ENCODE data around the gene GDPD5. TPM values are rescaled to one million over a fixed set of nuclear protein-coding genes. Genes with fewer than 3 reads are reported as not detected.

Gene GDPD5
- total and polyA plus RNA-seq, 10 of the 15 experiments (the other 5 are each of a cell fraction or from before 2014, with no cell fraction given), result 0.10 to 30.0 (median 6.7) TPM

GRCh38 chr11:75509020-75509720, 16.6 kb downstream of the GDPD5 start:
- in situ Hi-C loops (cut with MboI) (no loop called here), intact Hi-C loops (cut with micrococcal nuclease; ENCODE audit: unreplicated experiment) (no loop called here)
- SMC1A ChIA-PET (ENCODE audit: uncharacterized antibody, unreplicated experiment), result interaction anchor here (0.9 to 1.6 kb wide), 3 partner anchors 10 to 16 kb away, joined by 3 read pairs; partner anchors contain the start of gene GDPD5
- no peak overlapping the region for H3K4me3 ChIP-seq
- H3K27ac ChIP-seq (ENCODE audit: control insufficient read depth, insufficient read depth), result no peak overlapping the region
- no peak overlapping the region for H2AFZ ChIP-seq (ENCODE audit: control insufficient read depth, low read depth, low read length)
- H3K79me2 ChIP-seq (ENCODE audit: control insufficient read depth, insufficient read depth, low read length), result no peaks in the 10 kb centered on the region
- RAD21 ChIA-PET (ENCODE audit: unreplicated experiment), result interaction anchor here (0.6 kb wide), 1 partner anchor 106 kb away, joined by 4 read pairs; no protein-coding TSS in a partner anchor
- POLR2A ChIA-PET, result interaction anchor here (1.2 to 1.5 kb wide), 2 partner anchors 10 to 11 kb away, joined by 3 read pairs; no protein-coding TSS in a partner anchor
- TF ChIP-seq TCF3 (IDR thresholded peaks at IDR 0.05; ENCODE audit: borderline replicate concordance, insufficient read depth, low read depth, low read length) (no peak), BACH1 (IDR thresholded peaks at IDR 0.05; ENCODE audit: borderline replicate concordance) (no peak), ZBTB11 (CRISPR knock-in tag; IDR thresholded peaks at IDR 0.05) (no peak), MTA2 (IDR thresholded peaks at IDR 0.05; ENCODE audit: low read depth) (no peak), ESRRA (IDR thresholded peaks at IDR 0.05; ENCODE audit: low read length) (no peak), TBL1XR1 (IDR thresholded peaks at IDR 0.05; ENCODE audit: low read depth, low read length) (no peak), SMARCA5 (IDR thresholded peaks at IDR 0.05) (no peak), SRF (IDR thresholded peaks at IDR 0.05; ENCODE audit: low read depth in 2 of 2, low read length in 2 of 2) (no peak), CHD2 (IDR thresholded peaks at IDR 0.05; ENCODE audit: borderline replicate concordance, low read depth, low read length) (no peak), YBX1 (IDR thresholded peaks at IDR 0.05) (no peak), MYC (IDR thresholded peaks at IDR 0.05; ENCODE audit: insufficient read depth, insufficient read length, insufficient replicate concordance, low read length, severe bottlenecking) (no peak)
- H3K9me3 ChIP-seq (replicated peaks; ENCODE audit: control insufficient read depth, insufficient read depth, low read length), result no peaks in the 10 kb centered on the region
- H3K9ac ChIP-seq (ENCODE audit: control insufficient read depth, insufficient read depth, low read length), result no peak overlapping the region
- H3K27me3 ChIP-seq (replicated peaks in 1 of 2; ENCODE audit: control insufficient read depth in 2 of 2, insufficient read depth in 2 of 2, low read length in 1 of 2), result no peaks in the 10 kb centered on the region
- BruUV-seq (replicated peaks), result no TSS peak
- DNase-seq (ENCODE audit: low read depth, low spot score) (no peak), ATAC-seq (no peak), FAIRE-seq (no peak)
- H3K4me2 ChIP-seq (ENCODE audit: control insufficient read depth, insufficient read depth), result no peak overlapping the region
- H3K4me1 ChIP-seq (ENCODE audit: control insufficient read depth, insufficient read depth, low read length), result peaks cover 14% of the 10 kb centered on the region
- H4K20me1 ChIP-seq (ENCODE audit: control insufficient read depth, insufficient read depth), result no peaks in the 10 kb centered on the region
- WGBS (ENCODE audit: insufficient coverage, insufficient replicate concordance, low lambda C conversion rate, missing lambda C conversion rate), result 75% methylated on average over 5 of the region's 5 CpGs
- H3K36me3 ChIP-seq (ENCODE audit: control insufficient read depth in 2 of 2, insufficient read depth in 2 of 2, low read length in 1 of 2), result no peaks in the 10 kb centered on the region
- CTCF ChIA-PET, result interaction anchor here (1.4 kb wide), 1 partner anchor 9 kb away, joined by 4 read pairs; no protein-coding TSS in a partner anchor
